Mesenteric fat pad (tissue), 1 donor: ENCODE data around the gene ESRP2. TPM values are rescaled to one million over a fixed set of nuclear protein-coding genes. Genes with fewer than 3 reads are reported as not detected.

Experiments used
- DNase-seq: peaks from one replicate; pipeline ENCODE4 v3.0.0-alpha.2; 2020; ENCODE audit warnings: low spot score
- total RNA-seq: library from RNA; stranded (reverse); fragmentation: NEBNext Ultra II Directional; extraction: Animal tissue kit (Norgen Biotek cat#: 25700); gene quantifications from one replicate; pipeline ENCODE4 v1.2.1, GENCODE V29; 2021
- donor health status: DM: yes; HTN: yes; CAD: no.

Gene ESRP2
- total RNA-seq, 1 donor from 2014 or later, result 0.71 TPM

DNA sequence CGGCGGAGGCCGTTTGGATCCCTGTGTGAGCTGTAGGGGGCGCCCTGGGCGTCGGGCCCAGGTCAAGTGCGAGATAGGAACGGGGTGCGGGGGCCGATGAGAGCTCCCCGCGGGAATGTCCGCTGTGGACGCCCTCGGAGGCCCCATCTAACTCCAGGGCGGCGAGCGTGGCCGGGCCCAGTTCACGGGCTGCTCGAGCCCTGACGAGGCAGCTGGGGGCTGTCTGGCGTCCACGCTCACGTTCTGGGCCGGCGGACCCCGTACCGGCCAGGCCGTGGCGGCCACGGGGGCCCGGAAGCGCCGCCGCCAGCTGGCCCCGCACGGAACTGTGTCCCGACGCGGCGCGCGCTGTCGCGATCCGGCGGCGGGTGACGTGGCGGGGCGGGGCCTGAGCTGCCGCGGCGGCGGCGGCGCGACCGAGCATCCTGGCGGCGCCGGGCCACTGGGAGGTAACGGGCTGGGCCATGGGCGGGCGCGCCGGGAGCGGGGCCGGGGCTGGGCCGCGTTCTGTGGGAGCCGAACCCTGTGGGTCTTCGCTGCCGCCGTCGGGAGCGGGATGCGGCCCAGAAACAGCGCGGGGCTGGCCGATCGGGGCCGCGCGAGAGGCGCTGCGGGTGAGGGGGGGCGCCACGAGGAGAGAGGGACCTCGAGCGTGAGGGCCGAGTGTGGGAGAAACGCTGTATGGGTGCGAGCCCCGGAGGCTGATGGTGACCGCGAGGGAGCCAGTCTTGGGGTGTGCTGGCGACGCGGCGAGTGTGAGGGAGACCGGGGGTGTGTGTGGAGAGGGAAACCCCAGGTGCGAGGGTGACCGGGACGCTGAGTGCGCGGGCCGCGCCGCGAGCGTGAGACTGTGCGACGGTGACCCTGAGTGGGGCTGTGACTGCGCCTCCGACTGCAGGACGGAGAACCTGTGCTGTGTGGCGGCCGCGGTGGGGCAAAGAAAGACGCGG is 28.5 kb upstream of the ESRP2 start, which contains the start of gene SLC7A6:
SLC7A6 (plus strand) TSS at position 399 of the 950 bp plus-strand sequence. CDS start 10,201 bp downstream, outside the sequence.
- DNase-seq, result peak; percentile 93

- no peak for DNase-seq
Measured at GRCh38 chr16:68263559-68264127, 27.7 kb upstream of the ESRP2 start.

- no peak for DNase-seq
Measured at GRCh38 chr16:68259007-68259825, 23.3 kb upstream of the ESRP2 start.

- no peak for DNase-seq
Measured at GRCh38 chr16:68257906-68258800, 22.2 kb upstream of the ESRP2 start.

DNA sequence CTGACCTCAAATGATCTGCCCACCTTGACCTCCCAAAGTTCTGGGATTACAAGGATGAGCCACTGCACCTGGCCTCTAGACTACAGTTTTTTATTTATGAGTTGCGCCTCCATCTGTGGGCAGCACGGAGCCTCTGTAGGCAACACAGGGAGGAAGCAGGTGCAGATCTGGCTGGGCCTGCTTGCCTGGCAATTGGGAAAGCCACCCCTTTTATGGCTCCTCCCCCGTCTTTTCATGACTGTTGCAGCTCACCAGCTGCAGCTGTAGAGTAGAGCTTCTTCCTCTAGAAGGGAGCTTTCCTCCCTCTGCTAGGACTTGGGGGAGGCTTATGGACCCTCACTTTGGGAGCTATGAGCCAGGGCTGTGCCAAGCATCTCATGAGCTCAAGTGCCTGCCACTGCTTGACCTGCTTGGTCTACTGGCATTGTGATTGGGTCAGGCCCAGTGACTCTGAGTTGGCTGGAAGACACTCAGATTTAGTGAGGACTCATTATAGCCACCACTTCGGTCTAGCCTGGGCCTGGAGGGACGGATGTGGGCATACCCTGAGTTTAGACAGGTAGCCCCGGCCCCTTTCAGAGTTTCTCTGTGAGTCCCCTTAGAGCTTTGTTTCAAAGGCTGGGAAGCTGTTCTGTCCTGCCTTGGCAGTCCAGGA is 21.5 kb upstream of the ESRP2 start:
- DNase-seq, result no peak

GRCh38 chr16:68255712-68256111 is 19.8 kb upstream of the ESRP2 start:
- DNase-seq, result no peak

DNA sequence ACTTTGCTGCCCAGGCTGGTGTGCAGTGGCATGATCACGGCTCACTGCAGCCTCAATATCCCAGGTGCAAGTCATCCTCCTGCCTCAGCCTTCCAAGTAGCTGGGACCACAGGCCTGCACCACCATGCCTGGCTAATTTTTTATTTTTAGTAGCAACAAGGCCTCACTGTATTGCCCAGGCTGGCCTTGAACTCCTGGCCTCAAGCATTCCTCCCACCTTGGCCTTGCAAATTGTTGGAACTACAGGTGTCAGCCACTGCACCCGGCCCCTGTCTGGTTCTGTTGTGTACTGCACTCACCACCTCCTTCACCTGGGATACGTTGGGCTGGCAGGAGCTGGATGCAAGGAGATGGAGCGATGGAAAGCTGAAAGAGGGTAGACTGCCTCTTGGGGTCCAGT is 17.8 kb upstream of the ESRP2 start:
- no peak for DNase-seq

GRCh38 chr16:68252383-68252782 is 16.5 kb upstream of the ESRP2 start:
- DNase-seq, result no peak

GRCh38 chr16:68251832-68252231 is 15.9 kb upstream of the ESRP2 start:
- DNase-seq, result no peak

GRCh38 chr16:68250951-68251350 is 15.0 kb upstream of the ESRP2 start:
- no peak for DNase-seq

GRCh38 chr16:68249371-68249770 is 13.4 kb upstream of the ESRP2 start:
- DNase-seq, result no peak

GRCh38 chr16:68247932-68248331 is 12.0 kb upstream of the ESRP2 start:
- DNase-seq, result no peak

DNA sequence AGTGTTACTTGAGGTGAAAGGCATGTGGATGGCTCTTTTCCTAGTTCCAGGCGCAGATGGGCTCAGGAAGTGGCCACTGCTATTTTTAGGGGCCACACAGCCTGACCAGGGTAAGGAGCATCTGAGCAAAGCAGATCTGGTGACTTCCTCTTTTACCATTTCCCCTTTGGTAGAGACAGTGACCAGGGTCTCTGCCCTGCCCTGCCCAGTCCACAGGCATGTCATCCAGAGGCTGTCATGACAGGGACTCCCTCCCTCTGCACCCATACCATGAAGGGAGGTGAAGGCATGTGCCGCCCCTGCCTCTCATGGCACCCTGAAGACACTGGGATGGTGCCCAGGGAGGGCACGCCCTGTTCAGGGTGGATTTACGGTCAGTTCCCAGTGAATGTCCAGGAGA is 11.5 kb upstream of the ESRP2 start:
- no peak for DNase-seq

DNA sequence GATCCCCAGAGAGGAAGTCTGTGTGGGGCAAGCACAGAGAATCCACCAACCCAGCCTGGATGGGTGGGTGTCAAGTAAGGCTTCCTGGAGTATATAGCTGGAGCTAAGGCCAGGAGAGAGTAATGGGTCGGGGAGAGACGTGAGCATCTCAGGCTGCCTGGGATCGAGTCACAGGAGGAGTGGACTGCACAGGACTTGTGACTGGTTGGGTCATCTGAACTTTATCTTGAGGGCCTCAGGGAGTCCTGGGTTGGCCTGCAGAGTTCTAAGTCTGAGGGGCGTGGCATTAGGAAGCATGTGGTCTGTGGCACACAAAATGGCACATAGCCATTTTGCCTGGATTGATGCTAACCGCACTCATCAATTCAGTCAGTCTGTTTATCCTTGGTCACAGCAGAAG is 10.7 kb upstream of the ESRP2 start:
- DNase-seq, result no peak

GRCh38 chr16:68246121-68246520 is 10.2 kb upstream of the ESRP2 start:
- DNase-seq, result no peak

- DNase-seq, result peak; percentile 99
Measured at GRCh38 chr16:68244903-68245853, 9.3 kb upstream of the ESRP2 start, which contains the start of gene PLA2G15. PLA2G15 (plus strand) TSS chr16:68245373; CDS start chr16:68245427, 54 bp downstream.

DNA sequence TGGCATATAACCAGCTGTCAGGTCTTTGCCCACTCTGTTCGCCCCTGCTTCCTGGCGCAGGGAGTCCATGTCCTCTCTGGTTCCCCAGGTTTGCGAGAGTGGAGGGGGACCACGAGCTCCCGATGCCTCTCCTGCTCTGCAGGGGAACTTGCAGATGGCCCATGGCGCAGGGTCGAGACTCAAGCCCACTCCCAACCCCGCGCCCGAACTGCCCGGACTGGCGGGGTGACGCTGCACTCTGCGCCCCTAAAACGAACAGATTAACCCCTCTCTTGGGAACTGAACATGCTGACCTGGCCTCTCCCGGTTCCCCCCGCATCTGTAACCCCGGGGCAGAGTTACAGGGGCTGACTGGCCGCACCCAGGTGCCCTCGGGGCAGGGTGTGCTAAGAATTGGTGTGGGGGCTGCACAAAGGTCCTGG is 8.6 kb upstream of the ESRP2 start:
- DNase-seq, result no peak

- DNase-seq, result no peak
Measured at GRCh38 chr16:68242926-68243858, 7.3 kb upstream of the ESRP2 start.
